Lower leg skin (tissue), 4 donors: Measurements from ENCODE around the gene ADGRG6. TPM values are rescaled to one million over a fixed set of nuclear protein-coding genes. Genes with fewer than 3 reads are reported as not detected.

ENCODE experiments used
- DNase-seq, 2 donors: peaks; one replicate each; pipeline ENCODE4 v3.0.0-alpha.2; 2019; ENCODE audit warnings: low spot score in 2 of 2
- H3K4me3 ChIP-seq: fragments of 200-600 bp; sonication (generic); 2 replicates; pipeline ENCODE4 v1.5.1; 2017; ENCODE audit warnings: mild to moderate bottlenecking, low read depth; ENCODE audit not compliant: poor library complexity, severe bottlenecking
- POLR2A ChIP-seq, 2 donors: fragments of 450-650 bp; IDR thresholded peaks; one replicate each; pipeline ENCODE4 v1.6.1; 2016 to 2017; ENCODE audit warnings: antibody characterized with exemption in 2 of 2, mild to moderate bottlenecking in 1 of 2, moderate library complexity in 1 of 2
- WGBS, 2 donors: methylation state at CpG; one replicate each; pipeline ENCODE4 v1.1.5; 2018; 5-methylcytosine and 5-hydroxymethylcytosine counted together
- intact Hi-C: fragments of 100-400 bp; cut with DNase I; formaldehyde crosslinking; loops from one replicate; pipeline ENCODE4 v1.15.0; 2023; ENCODE audit warnings: low total_unique reads
- total RNA-seq, 4 donors: library from RNA; depleted of rRNA; stranded (reverse); fragments of >200 nt; gene quantifications; one replicate each; pipeline ENCODE4 v1.1.0, GENCODE V29; 2016
- TF ChIP-seq, protein P1 (sequence below), 3 donors: fragments of 450-650 bp; IDR thresholded peaks; one replicate each; pipeline ENCODE4 v1.5.1; 2016; ENCODE audit warnings: antibody characterized with exemption in 3 of 3, mild to moderate bottlenecking in 3 of 3, moderate library complexity in 2 of 3

Gene ADGRG6
- total RNA-seq, 4 donors from 2014 or later: 41.8 to 54.8 (median 50.0) TPM

DNA sequence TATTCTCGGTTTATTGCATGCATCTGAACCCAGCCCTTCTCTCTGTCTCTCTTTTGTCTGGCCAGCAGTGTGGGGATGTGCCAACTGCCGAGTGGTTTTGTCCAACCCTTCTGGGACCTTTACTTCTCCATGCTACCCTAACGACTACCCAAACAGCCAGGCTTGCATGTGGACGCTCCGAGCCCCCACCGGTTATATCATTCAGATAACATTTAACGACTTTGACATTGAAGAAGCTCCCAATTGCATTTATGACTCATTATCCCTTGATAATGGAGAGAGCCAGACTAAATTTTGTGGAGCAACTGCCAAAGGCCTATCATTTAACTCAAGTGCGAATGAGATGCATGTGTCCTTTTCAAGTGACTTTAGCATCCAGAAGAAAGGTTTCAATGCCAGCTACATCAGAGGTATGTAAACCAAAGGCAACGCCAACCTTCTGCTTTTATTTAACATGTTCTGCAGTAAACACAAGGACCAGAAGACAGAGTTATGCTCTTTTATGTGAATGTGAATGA, 65.8 kb downstream of the ADGRG6 start:
- TF ChIP-seq, protein P1, sequence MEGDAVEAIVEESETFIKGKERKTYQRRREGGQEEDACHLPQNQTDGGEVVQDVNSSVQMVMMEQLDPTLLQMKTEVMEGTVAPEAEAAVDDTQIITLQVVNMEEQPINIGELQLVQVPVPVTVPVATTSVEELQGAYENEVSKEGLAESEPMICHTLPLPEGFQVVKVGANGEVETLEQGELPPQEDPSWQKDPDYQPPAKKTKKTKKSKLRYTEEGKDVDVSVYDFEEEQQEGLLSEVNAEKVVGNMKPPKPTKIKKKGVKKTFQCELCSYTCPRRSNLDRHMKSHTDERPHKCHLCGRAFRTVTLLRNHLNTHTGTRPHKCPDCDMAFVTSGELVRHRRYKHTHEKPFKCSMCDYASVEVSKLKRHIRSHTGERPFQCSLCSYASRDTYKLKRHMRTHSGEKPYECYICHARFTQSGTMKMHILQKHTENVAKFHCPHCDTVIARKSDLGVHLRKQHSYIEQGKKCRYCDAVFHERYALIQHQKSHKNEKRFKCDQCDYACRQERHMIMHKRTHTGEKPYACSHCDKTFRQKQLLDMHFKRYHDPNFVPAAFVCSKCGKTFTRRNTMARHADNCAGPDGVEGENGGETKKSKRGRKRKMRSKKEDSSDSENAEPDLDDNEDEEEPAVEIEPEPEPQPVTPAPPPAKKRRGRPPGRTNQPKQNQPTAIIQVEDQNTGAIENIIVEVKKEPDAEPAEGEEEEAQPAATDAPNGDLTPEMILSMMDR (IDR thresholded peaks at IDR 0.05): no peak
- 71 to 72% methylated on average over 9 of the region's 9 CpGs for WGBS, 2 donors

DNA sequence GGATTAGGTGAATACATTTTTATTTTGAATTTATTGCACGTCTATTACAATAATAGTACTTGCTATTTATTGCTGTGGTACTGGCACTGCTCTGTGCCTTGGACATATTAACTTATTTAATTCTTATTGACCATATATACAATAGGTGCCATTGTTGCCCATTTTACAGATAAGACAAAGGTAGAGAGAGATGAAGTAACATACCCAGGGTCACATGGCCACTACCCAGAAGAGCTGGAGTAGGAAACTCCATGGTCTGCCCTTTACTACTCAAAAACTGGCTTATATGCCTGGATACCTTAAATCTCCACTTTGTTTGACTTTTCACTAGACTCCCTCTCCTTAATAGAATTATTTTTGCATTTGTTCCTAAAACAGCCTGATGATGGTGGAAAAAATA, 67.5 kb downstream of the ADGRG6 start:
- 94 to 98% methylated on average over 1 of the region's 1 CpG for WGBS, 2 donors
- H3K4me3 ChIP-seq: no peak overlapping the region
- DNase-seq: no peak
- intact Hi-C loops: no loop called here
- TF ChIP-seq, protein P1 (IDR thresholded peaks at IDR 0.05): no peak
- no peak for TF ChIP-seq POLR2A (IDR thresholded peaks at IDR 0.05)

More for the DNA sequence above, 65.8 kb downstream of the ADGRG6 start:
- intact Hi-C loops: no loop called here
- DNase-seq: no peak
- H3K4me3 ChIP-seq: no peak overlapping the region

DNA sequence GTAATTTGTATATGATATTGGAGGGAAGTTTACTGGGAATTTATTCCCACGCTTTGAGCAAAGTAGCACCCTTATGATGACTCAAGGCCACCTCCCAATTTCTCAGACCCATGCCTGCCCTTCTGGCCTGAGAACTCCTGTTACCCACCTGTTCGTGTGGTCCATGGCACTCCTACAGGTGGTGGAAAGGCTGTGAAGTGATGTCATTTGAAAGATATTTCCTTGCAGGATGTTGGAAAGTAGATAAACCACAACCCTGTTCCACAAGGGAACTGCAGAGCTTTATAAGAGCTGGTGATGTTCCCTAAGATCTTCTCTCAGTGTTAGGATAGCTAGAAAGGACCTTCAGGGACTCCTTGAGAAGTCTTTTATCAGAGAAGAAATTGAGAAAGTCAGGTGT, 70.5 kb downstream of the ADGRG6 start:
- 52 to 53% methylated on average over 2 of the region's 2 CpGs for WGBS, 2 donors
- no peak overlapping the region for H3K4me3 ChIP-seq
- TF ChIP-seq POLR2A (IDR thresholded peaks at IDR 0.05): no peak
- TF ChIP-seq, protein P1 (IDR thresholded peaks at IDR 0.05): no peak
- no peak for DNase-seq
- intact Hi-C loops: no loop called here

- no peak overlapping the region for H3K4me3 ChIP-seq
- WGBS, 2 donors: 88 to 100% methylated on average over 2 of the region's 2 CpGs
- DNase-seq: no peak
- TF ChIP-seq POLR2A (IDR thresholded peaks at IDR 0.05): no peak
- TF ChIP-seq, protein P1 (IDR thresholded peaks at IDR 0.05): no peak
- intact Hi-C loops: no loop called here
Measured at GRCh38 chr6:142373268-142374090, 71.7 kb downstream of the ADGRG6 start.

DNA sequence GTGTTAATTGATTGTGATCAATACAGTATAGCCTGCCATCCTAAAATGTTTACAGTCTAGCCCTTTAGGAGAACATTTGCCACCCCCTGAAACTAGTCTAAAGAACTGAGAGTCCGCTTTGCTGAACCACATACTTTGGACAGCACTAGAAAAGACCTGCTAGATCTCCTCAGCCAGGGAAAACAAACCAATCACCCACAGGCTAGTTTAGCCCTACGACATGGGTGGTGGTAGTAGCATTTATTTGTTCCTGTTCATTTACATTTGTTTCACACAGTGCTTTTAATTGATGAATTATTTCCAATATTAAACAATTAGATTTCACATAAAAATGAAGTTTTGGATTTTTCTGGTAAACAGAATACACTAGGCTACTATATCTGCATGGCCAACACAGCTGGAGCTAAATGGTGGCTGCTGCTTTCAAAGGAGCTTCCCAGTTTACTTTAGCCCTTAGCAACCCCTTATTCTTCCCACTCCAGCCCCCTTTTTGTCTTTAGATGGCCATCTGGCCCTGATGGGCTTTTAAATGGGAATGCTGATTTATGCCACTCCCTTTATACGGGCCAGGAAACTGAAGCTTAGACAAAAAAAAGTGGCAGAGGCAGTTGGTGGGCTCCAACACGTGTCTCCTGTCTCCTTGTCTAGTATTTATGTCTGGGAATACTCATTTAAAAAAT, 72.4 kb downstream of the ADGRG6 start:
- intact Hi-C loops: no loop called here
- TF ChIP-seq, protein P1 (IDR thresholded peaks at IDR 0.05): no peak
- no peak for TF ChIP-seq POLR2A (IDR thresholded peaks at IDR 0.05)
- 81 to 84% methylated on average over 4 of the region's 4 CpGs for WGBS, 2 donors
- H3K4me3 ChIP-seq: no peak overlapping the region
- no peak for DNase-seq
